Measurements from ENCODE around the gene ABCA12.

ABCA12 gene

DNA sequence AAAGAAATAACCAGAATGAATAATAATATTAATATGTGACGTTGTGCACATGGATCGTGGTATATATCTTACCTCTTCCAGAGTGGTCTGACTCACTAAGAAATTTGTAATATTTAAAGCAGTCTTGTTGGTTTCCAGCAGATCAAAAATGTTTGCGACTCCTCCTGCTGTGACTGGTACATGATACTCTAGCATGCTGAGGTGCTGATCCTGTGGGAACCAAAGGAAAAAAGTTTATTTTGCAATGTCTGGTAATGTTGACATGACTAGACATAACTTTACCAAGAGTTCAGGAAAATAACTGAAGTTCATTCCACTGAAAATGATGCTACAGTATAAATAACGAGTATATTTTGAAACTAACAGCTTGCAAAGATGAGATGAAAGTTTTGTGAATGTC, 204.4 kb downstream of the ABCA12 start:
- DNase-seq (ENCODE audit: low read depth in 2 of 2) = no peak

DNA sequence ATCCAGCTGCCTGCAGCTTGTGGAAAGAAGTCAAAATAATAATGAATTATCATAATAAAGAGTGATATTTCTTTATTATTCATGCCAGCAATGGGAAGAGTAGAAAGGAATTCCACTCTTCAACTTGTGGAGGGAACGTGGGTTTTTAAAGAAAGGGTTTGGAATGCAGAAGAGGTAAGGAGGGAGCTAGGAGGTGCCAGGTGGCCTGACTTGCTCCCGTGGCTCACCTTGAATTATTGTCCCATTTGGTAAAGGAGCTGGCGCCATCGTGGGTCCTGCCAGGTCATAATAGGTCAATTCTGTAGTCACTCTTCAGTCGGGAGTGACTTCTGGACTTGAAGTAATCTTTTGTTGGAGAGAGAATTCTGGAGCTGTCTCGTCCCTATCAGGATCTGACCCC, 233.8 kb downstream of the ABCA12 start:
- DNase-seq (ENCODE audit: low read depth in 2 of 2) = no peak

DNA sequence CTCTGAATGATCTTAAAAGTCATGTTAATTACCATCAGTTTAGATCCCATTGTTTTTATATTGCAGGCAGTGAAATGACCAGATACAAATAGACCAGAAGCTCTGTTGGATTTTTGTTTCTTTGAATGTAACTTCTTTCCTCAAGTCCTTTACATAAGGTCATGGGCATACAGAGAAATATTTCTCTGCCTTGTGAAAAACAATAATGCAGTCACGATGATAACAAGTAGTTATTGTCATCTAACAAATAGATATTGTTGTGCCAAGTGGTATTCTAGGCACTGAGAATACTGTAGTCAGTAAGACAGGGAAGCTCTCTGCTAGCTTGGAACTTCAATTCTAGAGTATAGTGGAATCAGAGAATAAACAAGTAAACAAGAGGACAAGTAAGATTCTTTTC, 234.2 kb downstream of the ABCA12 start:
- DNase-seq (ENCODE audit: low read depth in 2 of 2) = no peak

DNA sequence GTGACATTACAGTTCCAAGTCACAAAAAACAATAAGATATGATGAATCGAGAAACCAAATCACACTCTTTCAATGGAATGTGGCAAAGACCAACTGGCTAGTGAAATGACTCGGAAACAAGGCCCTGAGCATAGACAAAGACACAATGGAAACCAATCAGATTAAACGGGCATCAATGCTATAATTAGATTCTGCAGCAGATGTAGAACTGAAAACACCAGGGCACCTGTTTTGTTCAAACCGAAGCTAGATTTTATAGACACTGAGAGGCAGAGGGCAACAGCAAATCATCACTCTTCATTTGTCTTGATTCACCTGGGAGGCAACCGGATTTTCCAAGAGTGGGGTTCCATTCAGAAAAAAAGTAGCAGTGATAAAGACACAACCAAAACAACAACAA, 236.1 kb downstream of the ABCA12 start:
- no peak for DNase-seq (ENCODE audit: low read depth in 2 of 2)

DNA sequence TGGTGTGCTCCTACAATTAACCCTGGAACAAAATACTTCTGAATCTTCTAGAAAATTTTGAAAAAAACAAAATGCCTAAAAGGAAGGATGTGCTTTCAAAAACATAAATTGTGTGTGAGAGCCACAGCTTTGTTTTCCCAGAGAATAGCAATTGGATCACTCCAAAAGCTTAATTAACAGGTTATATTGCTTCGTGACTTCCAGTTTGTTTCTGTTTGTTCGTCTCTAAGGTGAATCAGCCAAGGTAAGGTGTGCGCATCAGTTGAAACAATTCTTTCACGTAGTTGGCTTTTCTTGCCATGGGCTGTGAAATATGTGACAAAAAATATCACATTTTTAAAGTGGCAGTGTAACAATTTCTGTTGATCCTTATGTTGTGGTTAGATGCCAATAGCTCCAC, 238.7 kb downstream of the ABCA12 start:
- no peak for DNase-seq (ENCODE audit: low read depth in 2 of 2)

DNA sequence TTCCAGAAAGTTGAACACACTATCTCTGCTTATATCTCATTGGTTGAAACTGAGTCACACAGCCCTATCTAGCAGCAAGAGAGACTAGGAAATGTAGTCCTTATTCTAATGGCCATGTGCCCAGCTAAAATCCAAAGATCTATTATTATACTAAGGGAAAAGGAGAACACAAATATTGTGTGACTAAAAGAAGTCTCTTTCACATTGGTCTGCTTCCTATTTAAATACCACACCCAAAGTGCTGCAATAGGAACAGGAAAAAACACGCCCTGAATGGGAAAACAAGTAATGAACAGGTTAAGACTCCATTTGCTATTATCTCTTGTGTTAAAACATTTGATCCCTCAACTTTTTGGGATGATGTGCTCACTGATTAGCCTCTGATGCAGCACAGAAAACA, 242.2 kb downstream of the ABCA12 start:
- no peak for DNase-seq (ENCODE audit: low read depth in 2 of 2)

DNA sequence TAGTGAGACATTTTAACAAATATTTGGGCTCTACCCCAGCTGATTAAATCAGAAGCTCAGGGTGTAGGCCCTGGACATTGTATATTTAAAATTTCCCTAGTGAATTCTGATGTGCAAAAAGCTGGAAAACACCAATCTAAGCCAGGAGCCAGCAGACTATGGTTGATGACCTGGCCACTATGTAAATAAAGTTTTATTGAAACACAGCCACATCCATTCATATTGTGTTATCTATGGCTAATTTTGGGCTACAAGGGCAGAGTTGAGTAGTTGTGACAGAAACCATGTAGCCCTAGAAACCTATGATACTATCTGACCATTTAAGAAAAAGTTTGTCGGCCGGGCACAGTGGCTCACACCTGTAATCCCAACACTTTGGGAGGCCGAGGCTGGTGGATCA, 243.0 kb downstream of the ABCA12 start:
- no peak for DNase-seq (ENCODE audit: low read depth in 2 of 2)

DNA sequence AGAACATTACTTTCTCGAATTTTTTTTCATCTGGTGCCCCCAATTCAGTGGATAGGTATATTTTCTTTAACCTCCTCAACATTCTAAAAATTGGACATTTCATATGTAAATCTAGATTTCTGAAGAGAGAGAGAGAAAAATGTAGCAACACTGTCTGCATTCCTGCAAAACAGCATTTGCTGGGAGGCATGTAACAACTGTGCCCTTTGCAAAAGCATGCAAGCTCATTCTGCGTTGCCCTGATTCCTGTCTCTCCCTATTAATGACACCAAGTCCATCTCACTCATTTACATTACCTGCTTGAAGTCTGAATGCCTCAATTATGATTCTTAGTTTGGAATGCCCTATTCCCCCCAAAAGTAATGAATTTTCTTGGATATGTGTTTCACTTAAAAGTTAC, 249.1 kb downstream of the ABCA12 start:
- no peak for DNase-seq (ENCODE audit: low read depth in 2 of 2)

DNA sequence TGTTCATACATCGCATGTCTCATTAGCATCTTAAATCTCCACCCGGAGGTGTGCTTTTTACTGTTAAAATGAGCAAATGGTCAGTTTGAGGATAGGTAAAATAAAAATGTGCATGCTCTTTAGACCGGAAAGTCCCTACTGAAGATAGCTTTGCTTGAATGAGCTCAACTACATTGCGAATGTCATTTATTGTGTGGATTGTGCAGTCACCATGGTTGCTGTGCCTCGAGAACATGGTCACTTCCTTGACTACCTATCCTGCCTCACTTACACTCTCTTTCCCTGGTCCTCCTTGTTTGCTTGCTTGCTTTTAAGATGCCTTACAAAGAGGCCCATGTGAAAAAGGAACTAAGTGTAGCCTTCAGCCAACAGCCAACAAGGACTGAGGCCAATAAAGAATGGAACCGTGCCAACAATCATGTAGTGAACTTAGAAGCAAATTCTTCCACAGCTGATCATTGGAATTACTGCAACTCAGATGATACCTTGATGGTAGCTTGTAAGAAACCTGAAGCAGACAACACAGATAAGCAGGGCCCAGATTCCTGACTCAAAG, 256.7 kb downstream of the ABCA12 start:
- no peak for DNase-seq (ENCODE audit: low read depth in 2 of 2)
